T-cell (primary cell): ENCODE measurements around the gene SLC24A3. TPM values are rescaled to one million over a fixed set of nuclear protein-coding genes. Genes with fewer than 3 reads are reported as not detected.

ENCODE experiments used
- ATAC-seq, 4 experiments: fragments of 200-7000 bp in 3 of 4; fragments of 150-1000 bp in 1 of 4; cut with Tn5 transposase; replicated peaks in 1 of 4; 1 replicate in 3 of 4; 2 replicates in 1 of 4; pipeline ENCODE4 v1.10.0; 2021; ENCODE audit warnings: moderate library complexity in 3 of 4, mild to moderate bottlenecking in 2 of 4, moderate number of reproducible peaks in 1 of 4
- CTCF ChIA-PET, 2 donors: fragments of 300-600 bp; sonication (Branson Sonifier 250); formaldehyde crosslinking; loops; one replicate each; lab custom pipeline; 2022; ENCODE audit warnings: antibody characterized with exemption in 2 of 2; lab: Charles Lee
- POLR2A ChIA-PET, 2 donors: fragments of 300-600 bp; sonication (Branson Sonifier 250); formaldehyde crosslinking; loops; one replicate each; lab custom pipeline; 2022; ENCODE audit warnings: antibody characterized with exemption in 2 of 2; lab: Charles Lee
- DNase-seq, 35 experiments: peaks; one replicate each; pipeline versions ENCODE4 v3.0.0 to v3.0.0-alpha.2; 2013 to 2023
- H3K27ac ChIP-seq: one replicate; pipeline ENCODE4 v1.5.1; 2013; ENCODE audit warnings: low read length
- H3K27me3 ChIP-seq, 2 experiments: replicated peaks in 1 of 2; 1 replicate in 1 of 2; 2 replicates in 1 of 2; pipeline versions ENCODE4 v1.6.1 to v1.7.0; 2013; ENCODE audit warnings: low read length in 1 of 2, mixed read lengths in 1 of 2; ENCODE audit not compliant: control insufficient read depth in 2 of 2, insufficient read depth in 2 of 2; ENCODE audit errors: extremely low read depth in 1 of 2
- H3K36me3 ChIP-seq, 2 donors: 1 replicate in 1 of 2; 2 replicates in 1 of 2; pipeline versions ENCODE4 v1.6.1 to v1.7.0; 2013; ENCODE audit warnings: low read length in 1 of 2; ENCODE audit not compliant: control insufficient read depth in 2 of 2, insufficient read depth in 1 of 2; ENCODE audit errors: extremely low read depth in 1 of 2
- H3K4me1 ChIP-seq, 2 experiments: 1 replicate in 1 of 2; 2 replicates in 1 of 2; pipeline versions ENCODE4 v1.6.1 to v1.7.0; 2013; ENCODE audit warnings: low read length in 2 of 2, mixed read lengths in 1 of 2; ENCODE audit not compliant: insufficient read depth in 2 of 2, control insufficient read depth in 1 of 2; ENCODE audit errors: extremely low read depth in 1 of 2
- H3K4me3 ChIP-seq, 2 donors: 1 replicate in 1 of 2; 2 replicates in 1 of 2; pipeline versions ENCODE4 v1.5.1 to v1.7.0; 2013; ENCODE audit warnings: mild to moderate bottlenecking in 2 of 2, low read length in 1 of 2, moderate library complexity in 1 of 2; ENCODE audit not compliant: control insufficient read depth in 1 of 2; ENCODE audit errors: extremely low read depth in 1 of 2
- H3K9me3 ChIP-seq: 2 replicates; pipeline ENCODE4 v1.7.0; 2013
- H3K27ac Mint-ChIP-seq, 2 donors: one replicate each; pipeline ENCODE4 v1.8.0; 2020 to 2021; ENCODE audit warnings: mild to moderate bottlenecking in 2 of 2, mixed read lengths in 2 of 2
- H3K27me3 Mint-ChIP-seq, 2 donors: one replicate each; pipeline ENCODE4 v1.8.0; 2021 to 2022; ENCODE audit warnings: mixed read lengths in 2 of 2
- H3K36me3 Mint-ChIP-seq: one replicate; pipeline ENCODE4 v1.8.0; 2021; ENCODE audit warnings: mixed read lengths
- H3K4me1 Mint-ChIP-seq, 3 donors: one replicate each; pipeline ENCODE4 v1.8.0; 2020 to 2022; ENCODE audit warnings: mixed read lengths in 3 of 3, mild to moderate bottlenecking in 1 of 3
- H3K4me3 Mint-ChIP-seq, 3 donors: one replicate each; pipeline ENCODE4 v1.8.0; 2020 to 2022; ENCODE audit warnings: mild to moderate bottlenecking in 3 of 3, mixed read lengths in 3 of 3, moderate library complexity in 3 of 3
- H3K9me3 Mint-ChIP-seq, 3 donors: one replicate each; pipeline ENCODE4 v1.8.0; 2020 to 2022; ENCODE audit warnings: mixed read lengths in 3 of 3
- WGBS: methylation state at CpG from one replicate; pipeline ENCODE4 v1.1.5; 2013; ENCODE audit warnings: missing lambda C conversion rate; ENCODE audit not compliant: insufficient coverage; 5-methylcytosine and 5-hydroxymethylcytosine counted together
- total RNA-seq, 35 experiments: library from RNA in 6 of 35; stranded (reverse) in 6 of 35; fragments of 120-200 nt in 1 of 35; gene quantifications; one replicate each; pipeline versions ENCODE4 v1.2.1 to v1.2.4 and lab custom pipeline; 2013 to 2026

SLC24A3 gene
- total RNA-seq, 5 donors from 2014 or later (not counting 1 experiment from before 2014, with no cell fraction given), result 0.06 to 0.25 (median 0.12) TPM

DNA sequence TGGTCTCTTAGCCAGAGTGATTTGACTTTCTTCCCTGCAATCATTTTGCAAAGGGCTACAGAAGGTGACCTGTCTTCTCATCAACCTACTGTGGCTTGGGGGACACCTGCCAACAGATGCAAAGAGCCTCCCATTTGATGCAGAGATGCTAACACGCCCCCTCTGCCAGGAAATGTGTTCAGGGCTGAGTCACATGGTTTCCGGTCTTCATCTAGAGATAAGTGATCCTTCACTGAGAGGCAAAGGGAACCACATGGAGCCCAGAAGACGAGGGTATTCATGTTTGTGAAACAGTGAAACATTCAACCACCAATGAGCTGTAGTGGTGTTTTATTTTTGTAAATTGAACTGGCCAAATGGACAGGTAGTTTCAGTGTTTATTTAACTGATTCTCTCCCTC, 436.6 kb downstream of the SLC24A3 start:
- ATAC-seq (no peak), DNase-seq (no peak)
- Histone ChIP-seq H3K27ac (no peak overlapping the region), H3K36me3 (no peaks in the 10 kb centered on the region), H3K4me1 (no peaks in the 10 kb centered on the region), H3K9me3 (no peaks in the 10 kb centered on the region), H3K4me3 (no peak overlapping the region), H3K27me3 (peaks cover 0 to 7% of the 10 kb centered on the region in 2 experiments)
- H3K4me3 Mint-ChIP-seq, result no peak overlapping the region
- H3K36me3 Mint-ChIP-seq, result no peaks in the 10 kb centered on the region
- H3K9me3 Mint-ChIP-seq, result peaks cover 0 to 2% (median 0%) of the 10 kb centered on the region in 3 donors
- H3K4me1 Mint-ChIP-seq, result no peaks in the 10 kb centered on the region
- POLR2A ChIA-PET, result no interaction called here
- WGBS, result 51% methylated on average over 2 of the region's 3 CpGs
- CTCF ChIA-PET, result no interaction called here
- no peak overlapping the region for H3K27ac Mint-ChIP-seq
- H3K27me3 Mint-ChIP-seq, result no peaks in the 10 kb centered on the region

DNA sequence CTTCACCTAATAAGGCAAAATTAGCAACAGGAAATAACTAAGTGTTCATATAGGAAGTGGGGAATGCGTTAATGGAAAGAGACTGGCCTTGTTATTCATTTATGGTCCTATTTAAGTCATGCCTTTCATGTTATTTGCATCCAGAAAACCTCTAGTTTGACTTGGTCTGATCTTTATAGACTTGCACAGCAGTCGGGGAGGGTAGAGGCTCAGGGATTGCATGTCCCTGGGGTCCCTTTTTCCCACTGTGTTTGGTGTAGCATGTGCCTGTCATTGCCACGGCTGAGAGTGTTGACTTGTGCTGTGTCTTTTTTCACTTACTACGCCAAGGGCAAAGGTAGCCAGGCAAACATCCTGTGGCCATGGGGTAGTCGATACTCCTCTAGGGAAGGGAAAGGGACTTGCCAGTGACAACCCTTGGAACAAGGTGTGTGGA, 440.2 kb downstream of the SLC24A3 start:
- H3K4me1 Mint-ChIP-seq, result no peaks in the 10 kb centered on the region
- Histone ChIP-seq H3K9me3 (no peaks in the 10 kb centered on the region), H3K27me3 (peaks cover 2 to 7% of the 10 kb centered on the region in 2 experiments), H3K4me1 (no peaks in the 10 kb centered on the region), H3K4me3 (no peak overlapping the region), H3K36me3 (no peaks in the 10 kb centered on the region), H3K27ac (no peak overlapping the region)
- H3K9me3 Mint-ChIP-seq, result peaks cover 0 to 2% (median 0%) of the 10 kb centered on the region in 3 donors
- WGBS, result 86% methylated on average over 4 of the region's 5 CpGs
- no peaks in the 10 kb centered on the region for H3K36me3 Mint-ChIP-seq
- POLR2A ChIA-PET, result no interaction called here
- peaks cover 4 to 5% of the 10 kb centered on the region in 2 donors for H3K27me3 Mint-ChIP-seq
- no peak overlapping the region for H3K27ac Mint-ChIP-seq
- CTCF ChIA-PET, result no interaction called here
- DNase-seq (no peak), ATAC-seq (no peak)
- H3K4me3 Mint-ChIP-seq, result no peak overlapping the region

DNA sequence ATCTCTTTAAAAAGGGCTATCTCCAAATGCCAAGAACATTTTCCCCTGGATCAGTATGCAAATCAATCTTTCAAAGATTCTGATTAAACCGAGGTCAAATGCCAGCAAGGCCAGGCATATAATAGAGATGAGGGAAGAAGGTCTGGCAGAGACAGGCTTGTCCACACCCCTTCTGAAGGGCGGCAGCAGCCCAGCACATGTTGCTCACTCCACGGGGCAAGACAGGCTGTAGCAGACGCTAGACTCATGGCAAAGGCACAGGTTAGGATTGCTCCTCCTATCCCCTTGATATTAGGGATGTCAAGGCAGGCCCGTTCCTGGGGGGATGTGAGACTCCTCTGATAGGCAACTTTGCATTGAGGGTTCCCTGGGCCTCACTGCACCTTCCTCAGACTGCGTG, 440.9 kb downstream of the SLC24A3 start:
- CTCF ChIA-PET, result interaction anchor here in 1 of 2 donors (0.6 kb wide), 1 partner anchor 976 kb away, joined by 3 read pairs; no protein-coding TSS in a partner anchor
- DNase-seq (no peak), ATAC-seq (no peak)
- peaks cover 0 to 4% (median under 1%) of the 10 kb centered on the region in 3 donors for H3K4me1 Mint-ChIP-seq
- no peaks in the 10 kb centered on the region for H3K36me3 Mint-ChIP-seq
- no peaks in the 10 kb centered on the region for H3K4me1 ChIP-seq
- no peaks in the 10 kb centered on the region for H3K9me3 ChIP-seq
- POLR2A ChIA-PET, result no interaction called here
- no peak overlapping the region for H3K27ac ChIP-seq
- no peak overlapping the region for H3K4me3 ChIP-seq
- H3K9me3 Mint-ChIP-seq, result peaks cover 0 to 2% (median 0%) of the 10 kb centered on the region in 3 donors
- H3K27me3 Mint-ChIP-seq, result peaks cover 5 to 10% of the 10 kb centered on the region in 2 donors
- 83% methylated on average over 1 of the region's 6 CpGs for WGBS
- no peak overlapping the region for H3K27ac Mint-ChIP-seq
- no peaks in the 10 kb centered on the region for H3K36me3 ChIP-seq
- no peak overlapping the region for H3K4me3 Mint-ChIP-seq
- H3K27me3 ChIP-seq, result peaks cover 2 to 9% of the 10 kb centered on the region in 2 experiments

DNA sequence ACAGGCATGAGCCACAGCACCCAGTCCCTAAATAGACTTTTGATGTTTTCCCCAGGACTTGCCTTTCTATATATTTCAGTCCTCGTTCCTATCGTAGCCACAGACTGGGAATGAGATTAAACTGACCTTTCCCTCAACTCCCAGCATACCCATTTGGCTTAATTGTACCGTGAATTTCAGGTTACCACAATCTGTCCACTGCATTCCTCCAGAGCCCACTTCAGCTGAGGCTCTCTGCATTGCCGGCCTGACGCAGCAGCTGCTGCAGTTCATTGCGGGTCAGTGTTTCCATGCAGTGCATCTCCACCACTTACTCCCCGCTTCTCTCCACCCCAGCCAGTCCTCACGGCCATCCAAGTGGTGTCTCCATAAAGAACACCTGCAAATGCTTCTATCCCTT, 442.5 kb downstream of the SLC24A3 start:
- H3K27me3 ChIP-seq, result peaks cover 2 to 9% of the 10 kb centered on the region in 2 experiments
- no peaks in the 10 kb centered on the region for H3K36me3 ChIP-seq
- no peaks in the 10 kb centered on the region for H3K4me1 ChIP-seq
- H3K9me3 ChIP-seq, result no peaks in the 10 kb centered on the region
- peaks cover 0 to 9% (median 5%) of the 10 kb centered on the region in 3 donors for H3K4me1 Mint-ChIP-seq
- no peak overlapping the region for H3K27ac Mint-ChIP-seq
- POLR2A ChIA-PET, result no interaction called here
- no peak overlapping the region for H3K4me3 Mint-ChIP-seq
- no peak for DNase-seq
- no peaks in the 10 kb centered on the region for H3K36me3 Mint-ChIP-seq
- peaks cover 0 to 2% (median 0%) of the 10 kb centered on the region in 3 donors for H3K9me3 Mint-ChIP-seq
- H3K4me3 ChIP-seq, result no peak overlapping the region
- WGBS, result 99% methylated on average over 7 of the region's 8 CpGs
- peaks cover 5 to 10% of the 10 kb centered on the region in 2 donors for H3K27me3 Mint-ChIP-seq
- no peak for ATAC-seq
- CTCF ChIA-PET, result no interaction called here
- no peak overlapping the region for H3K27ac ChIP-seq

DNA sequence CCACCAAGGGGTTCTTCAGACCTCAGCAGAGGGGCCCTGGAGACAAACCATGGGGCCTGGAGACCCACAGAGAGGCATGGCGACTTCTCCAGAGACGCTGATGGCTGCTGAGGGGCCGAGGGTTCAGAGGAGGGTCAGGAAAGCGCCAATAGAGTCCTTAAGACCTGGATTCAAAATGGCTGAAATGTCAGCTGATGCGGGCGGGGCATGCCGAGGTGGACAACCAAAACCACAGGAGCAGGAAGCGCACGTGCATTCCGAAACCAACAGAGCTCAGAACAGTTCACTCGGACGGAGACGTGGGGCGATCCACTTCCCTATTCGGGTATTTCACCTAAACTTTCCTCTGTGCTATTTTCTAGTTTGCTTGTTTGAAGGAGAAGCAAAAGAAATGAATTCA, 445.7 kb downstream of the SLC24A3 start:
- DNase-seq, result peak in 6 of 35 experiments; percentile 3 to 43 (median 5)
- Mint-ChIP-seq H3K9me3 (no peaks in the 10 kb centered on the region), H3K27ac (no peak overlapping the region), H3K36me3 (no peaks in the 10 kb centered on the region), H3K4me3 (no peak overlapping the region), H3K4me1 (peaks cover 0 to 9% (median 5%) of the 10 kb centered on the region in 3 donors), H3K27me3 (peaks cover 18 to 20% of the 10 kb centered on the region in 2 donors)
- peaks cover 2 to 20% of the 10 kb centered on the region in 2 experiments for H3K27me3 ChIP-seq
- H3K36me3 ChIP-seq, result no peaks in the 10 kb centered on the region
- 34% methylated on average over 7 of the region's 15 CpGs for WGBS
- H3K4me3 ChIP-seq, result no peak overlapping the region
- CTCF ChIA-PET, result no interaction called here
- ATAC-seq, result no peak
- H3K27ac ChIP-seq, result no peak overlapping the region
- H3K9me3 ChIP-seq, result no peaks in the 10 kb centered on the region
- POLR2A ChIA-PET, result no interaction called here
- H3K4me1 ChIP-seq, result no peaks in the 10 kb centered on the region

DNA sequence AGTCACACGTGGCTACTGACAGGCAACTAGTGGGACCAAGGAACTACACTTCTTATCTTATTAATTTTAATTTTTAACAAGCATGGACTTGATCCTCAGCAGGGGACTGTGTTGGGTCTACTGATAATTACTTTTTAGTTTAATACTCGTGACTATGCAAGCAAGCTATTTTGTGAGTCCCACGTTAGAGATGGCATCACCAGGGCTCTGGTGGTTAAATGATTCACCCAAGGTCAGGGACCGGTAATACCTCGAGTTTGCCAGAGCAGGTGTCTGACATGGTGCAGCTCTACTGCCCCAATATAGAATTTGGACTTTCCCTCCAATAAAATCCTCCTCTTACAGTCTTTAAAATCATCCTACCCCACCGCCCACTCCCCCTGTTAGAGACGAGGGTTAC, 447.0 kb downstream of the SLC24A3 start:
- 51% methylated on average over 4 of the region's 7 CpGs for WGBS
- H3K9me3 Mint-ChIP-seq, result no peaks in the 10 kb centered on the region
- CTCF ChIA-PET, result interaction anchor here in 1 of 2 donors (1.7 kb wide), 1 partner anchor 30 kb away, joined by 6 read pairs; no protein-coding TSS in a partner anchor

More for the DNA sequence above, 447.0 kb downstream of the SLC24A3 start:
- ATAC-seq (no peak), DNase-seq (no peak)
- Mint-ChIP-seq H3K36me3 (no peaks in the 10 kb centered on the region), H3K4me3 (no peak overlapping the region), H3K4me1 (peaks cover 0 to 9% (median 5%) of the 10 kb centered on the region in 3 donors), H3K27me3 (peaks cover 21 to 28% of the 10 kb centered on the region in 2 donors), H3K27ac (no peak overlapping the region)
- Histone ChIP-seq H3K4me1 (no peaks in the 10 kb centered on the region), H3K36me3 (no peaks in the 10 kb centered on the region), H3K9me3 (no peaks in the 10 kb centered on the region), H3K27me3 (peaks cover 2 to 17% of the 10 kb centered on the region in 2 experiments), H3K4me3 (no peak overlapping the region), H3K27ac (no peak overlapping the region)
- POLR2A ChIA-PET, result no interaction called here
